Transverse colon (tissue), 4 donors: ENCODE measurements around the gene VPS13D. TPM values are rescaled to one million over a fixed set of nuclear protein-coding genes. Genes with fewer than 3 reads are reported as not detected.

Source experiments
- DNase-seq: peaks from one replicate; pipeline ENCODE4 v3.0.0-alpha.2; 2019
- H3K27ac ChIP-seq, 4 donors: fragments of 200-600 bp; sonication (generic); 2 replicates each; pipeline ENCODE4 v1.5.1; 2016 to 2018; ENCODE audit warnings: inconsistent platforms in 4 of 4
- H3K27me3 ChIP-seq: fragments of 200-600 bp; sonication (generic); 2 replicates; pipeline ENCODE4 v1.5.1; 2017; ENCODE audit warnings: inconsistent platforms
- H3K36me3 ChIP-seq, 4 donors: fragments of 200-600 bp; sonication (generic); 2 replicates each; pipeline ENCODE4 v1.5.1; 2017 to 2019; ENCODE audit warnings: inconsistent platforms in 4 of 4
- H3K4me1 ChIP-seq, 4 donors: fragments of 200-600 bp; sonication (generic); 2 replicates each; pipeline ENCODE4 v1.5.1; 2017 to 2020; ENCODE audit warnings: inconsistent platforms in 4 of 4
- H3K4me3 ChIP-seq, 4 donors: fragments of 200-600 bp; sonication (generic); 1 replicate in 1 of 4; 2 replicates in 3 of 4; pipeline versions ENCODE4 v1.5.1 to v1.6.1; 2017 to 2019; ENCODE audit warnings: inconsistent platforms in 4 of 4
- H3K9me3 ChIP-seq, 2 donors: fragments of 200-600 bp; sonication (generic); 2 replicates each; pipeline ENCODE4 v1.5.1; 2017 to 2019; ENCODE audit warnings: inconsistent platforms in 2 of 2
- EP300 ChIP-seq: sonication (generic); formaldehyde crosslinking; IDR thresholded peaks from one replicate; pipeline ENCODE4 v1.6.1; 2017; ENCODE audit warnings: antibody characterized with exemption, low read depth
- POLR2A ChIP-seq: fragments of 450-650 bp; IDR thresholded peaks from one replicate; pipeline ENCODE4 v1.6.1; 2016; ENCODE audit warnings: antibody characterized with exemption, mild to moderate bottlenecking, moderate library complexity
- POLR2AphosphoS5 ChIP-seq, 3 donors: sonication (generic); formaldehyde crosslinking; IDR thresholded peaks; one replicate each; pipeline ENCODE4 v1.6.1; 2016; ENCODE audit warnings: antibody characterized with exemption in 3 of 3
- WGBS, 2 donors: methylation state at CpG; one replicate each; pipeline ENCODE4 v1.1.5; 2018; ENCODE audit warnings: low coverage in 1 of 2; 5-methylcytosine and 5-hydroxymethylcytosine counted together
- in situ Hi-C, 4 donors: fragments of 200-750 bp; cut with MboI; loops; one replicate each; pipeline versions ENCODE4 v1.15.0 to v1.15.1; 2017; ENCODE audit warnings: low sequenced_read_pairs in 3 of 4, low pct_ligation_motif_present in 1 of 4, low pct_unique_long_range_greater_than_20kb in 1 of 4
- intact Hi-C: fragments of 100-400 bp; cut with DNase I; formaldehyde crosslinking; loops from one replicate; pipeline ENCODE4 v1.15.1; 2023; ENCODE audit warnings: low total_unique reads
- total RNA-seq, 4 donors: library from RNA; depleted of rRNA; stranded (reverse); fragments of >200 nt; gene quantifications; one replicate each; pipeline ENCODE4 v1.1.0, GENCODE V29; 2016
- TF ChIP-seq, protein P1 (sequence below), 5 experiments: fragments of 200-600 bp in 3 of 5; fragments of 450-650 bp in 2 of 5; sonication (generic) in 3 of 5; IDR thresholded peaks; 1 replicate in 2 of 5; 2 replicates in 3 of 5; pipeline ENCODE4 v1.5.1; 2016 to 2017; ENCODE audit warnings: antibody characterized with exemption in 5 of 5, inconsistent platforms in 3 of 5, mild to moderate bottlenecking in 2 of 5, moderate library complexity in 1 of 5

The VPS13D gene
- total RNA-seq, 4 donors from 2014 or later, result 101 to 136 (median 116) TPM

DNA sequence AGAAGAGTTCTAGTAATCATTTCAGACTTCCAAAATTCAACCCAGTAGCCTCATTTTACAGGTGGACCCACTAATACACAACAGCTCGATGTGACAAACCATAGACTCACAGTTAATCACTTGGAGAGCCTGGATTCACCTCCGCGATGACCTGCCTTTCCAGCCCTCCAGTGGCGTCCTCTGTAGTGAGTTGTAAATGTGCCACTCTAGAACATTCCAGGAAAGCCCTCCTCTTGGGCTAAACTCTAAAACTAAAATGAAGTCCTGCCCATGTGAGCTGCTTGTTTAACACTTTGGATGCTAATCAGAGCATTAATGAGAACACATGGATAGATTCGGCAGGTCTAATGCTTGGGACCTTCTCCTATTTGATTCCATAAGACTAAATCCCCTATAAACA, 247.5 kb downstream of the VPS13D start:
- H3K27me3 ChIP-seq, result no peaks in the 10 kb centered on the region
- WGBS, 2 donors, result 89 to 90% methylated on average over 3 to 5 of the region's 5 CpGs
- TF ChIP-seq POLR2A, result no peak
- TF ChIP-seq, protein P1, sequence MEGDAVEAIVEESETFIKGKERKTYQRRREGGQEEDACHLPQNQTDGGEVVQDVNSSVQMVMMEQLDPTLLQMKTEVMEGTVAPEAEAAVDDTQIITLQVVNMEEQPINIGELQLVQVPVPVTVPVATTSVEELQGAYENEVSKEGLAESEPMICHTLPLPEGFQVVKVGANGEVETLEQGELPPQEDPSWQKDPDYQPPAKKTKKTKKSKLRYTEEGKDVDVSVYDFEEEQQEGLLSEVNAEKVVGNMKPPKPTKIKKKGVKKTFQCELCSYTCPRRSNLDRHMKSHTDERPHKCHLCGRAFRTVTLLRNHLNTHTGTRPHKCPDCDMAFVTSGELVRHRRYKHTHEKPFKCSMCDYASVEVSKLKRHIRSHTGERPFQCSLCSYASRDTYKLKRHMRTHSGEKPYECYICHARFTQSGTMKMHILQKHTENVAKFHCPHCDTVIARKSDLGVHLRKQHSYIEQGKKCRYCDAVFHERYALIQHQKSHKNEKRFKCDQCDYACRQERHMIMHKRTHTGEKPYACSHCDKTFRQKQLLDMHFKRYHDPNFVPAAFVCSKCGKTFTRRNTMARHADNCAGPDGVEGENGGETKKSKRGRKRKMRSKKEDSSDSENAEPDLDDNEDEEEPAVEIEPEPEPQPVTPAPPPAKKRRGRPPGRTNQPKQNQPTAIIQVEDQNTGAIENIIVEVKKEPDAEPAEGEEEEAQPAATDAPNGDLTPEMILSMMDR (IDR thresholded peaks at IDR 0.05), result no peak
- TF ChIP-seq POLR2AphosphoS5 (IDR thresholded peaks at IDR 0.05), result no peak
- TF ChIP-seq EP300, result no peak
- in situ Hi-C loops, result no loop called here
- DNase-seq, result no peak
- intact Hi-C loops, result loop anchor here (10.0 kb wide), 1 partner anchor 137 kb away; the partner anchor contains the start of gene DHRS3
- H3K27ac ChIP-seq, result peak overlapping the region; percentile 85 to 90 (median 88)
- no peaks in the 10 kb centered on the region for H3K9me3 ChIP-seq
- no peak overlapping the region for H3K4me3 ChIP-seq
- H3K36me3 ChIP-seq, result no peaks in the 10 kb centered on the region
- H3K4me1 ChIP-seq, result peaks cover 76 to 90% (median 83%) of the 10 kb centered on the region in 4 donors

DNA sequence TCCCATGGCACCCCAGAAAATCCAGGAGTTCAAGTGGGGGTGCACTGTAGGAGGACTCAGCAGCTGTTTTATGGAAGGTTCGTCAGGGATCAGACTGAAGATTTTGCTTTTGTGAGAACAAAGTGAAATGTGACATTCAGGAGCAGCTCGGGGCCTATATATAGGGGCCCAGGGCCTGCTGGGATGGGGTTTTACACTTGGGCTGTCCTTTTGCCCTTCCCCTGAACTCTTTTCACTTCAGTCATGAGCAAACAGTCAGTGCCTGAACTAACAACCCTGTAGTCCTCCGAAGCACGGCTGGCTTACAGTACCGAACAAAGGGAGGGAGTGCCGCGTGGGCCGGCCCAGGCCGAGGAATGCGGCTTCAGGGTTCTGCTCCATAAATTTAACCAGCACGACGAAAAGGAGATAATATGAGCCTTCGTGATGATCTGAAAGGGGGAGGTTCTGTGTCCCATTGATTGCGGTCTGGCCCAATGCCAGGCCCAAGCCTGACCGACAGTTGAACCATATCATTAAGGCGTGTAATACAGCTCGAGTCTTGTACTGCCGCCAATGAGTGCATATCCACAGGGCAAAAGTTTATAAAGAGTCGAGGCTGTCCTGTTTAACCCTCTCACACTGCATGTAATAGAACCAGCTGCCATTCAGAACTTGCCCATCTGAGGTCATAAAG, 248.2 kb downstream of the VPS13D start:
- intact Hi-C loops, result loop anchor here (10.0 kb wide), 1 partner anchor 137 kb away; the partner anchor contains the start of gene DHRS3
- 11 to 30% methylated on average over 4 to 19 of the region's 19 CpGs for WGBS, 2 donors
- peak overlapping the region in 1 of 4 donors; percentile 3 for H3K4me3 ChIP-seq
- H3K36me3 ChIP-seq, result no peaks in the 10 kb centered on the region
- no peaks in the 10 kb centered on the region for H3K9me3 ChIP-seq
- peak; percentile 71 to 85 (median 83) for TF ChIP-seq POLR2AphosphoS5 (IDR thresholded peaks at IDR 0.05)
- TF ChIP-seq, protein P1 (IDR thresholded peaks at IDR 0.05), result no peak
- H3K27me3 ChIP-seq, result no peaks in the 10 kb centered on the region
- DNase-seq, result peak; percentile 90
- peaks cover 76 to 90% (median 80%) of the 10 kb centered on the region in 4 donors for H3K4me1 ChIP-seq
- peak overlapping the region; percentile 85 to 90 (median 88) for H3K27ac ChIP-seq
- in situ Hi-C loops, result no loop called here

DNA sequence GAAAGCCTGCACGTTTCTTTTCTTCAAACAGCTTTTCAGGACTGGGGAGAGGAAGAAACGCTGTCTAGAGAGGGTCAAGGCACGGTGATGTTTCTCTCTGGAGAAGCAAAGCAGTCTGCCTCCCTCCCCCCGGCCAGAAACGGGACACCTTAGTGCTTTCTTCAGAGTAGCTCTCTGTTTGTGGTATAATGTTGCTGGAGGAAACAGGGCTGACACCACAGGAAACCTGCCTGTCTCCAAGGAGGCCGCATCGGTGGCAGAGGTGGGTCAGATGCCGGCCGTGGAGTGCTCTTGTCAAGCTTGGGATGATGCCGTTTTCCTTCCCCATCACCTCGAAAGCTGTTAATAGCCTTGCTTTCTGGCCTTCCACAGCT, 248.8 kb downstream of the VPS13D start:
- in situ Hi-C loops (no loop called here), intact Hi-C loops (loop anchor here (10.0 kb wide), 1 partner anchor 136 kb away; the partner anchor contains the start of gene DHRS3)
- Histone ChIP-seq H3K4me3 (peak overlapping the region in 1 of 4 donors; percentile 3), H3K36me3 (no peaks in the 10 kb centered on the region), H3K27ac (peak overlapping the region; percentile 85 to 90 (median 88)), H3K9me3 (no peaks in the 10 kb centered on the region), H3K27me3 (no peaks in the 10 kb centered on the region), H3K4me1 (peaks cover 72 to 85% (median 75%) of the 10 kb centered on the region in 4 donors)
- DNase-seq, result peak; percentile 41
- WGBS, 2 donors, result 23% methylated on average over 11 of the region's 11 CpGs; no CpG with 5 or more reads in 1 of the 2 donors
- TF ChIP-seq POLR2AphosphoS5 (IDR thresholded peaks at IDR 0.05) (no peak), EP300 (no peak), POLR2A (no peak)
- TF ChIP-seq, protein P1 (IDR thresholded peaks at IDR 0.05), result no peak

DNA sequence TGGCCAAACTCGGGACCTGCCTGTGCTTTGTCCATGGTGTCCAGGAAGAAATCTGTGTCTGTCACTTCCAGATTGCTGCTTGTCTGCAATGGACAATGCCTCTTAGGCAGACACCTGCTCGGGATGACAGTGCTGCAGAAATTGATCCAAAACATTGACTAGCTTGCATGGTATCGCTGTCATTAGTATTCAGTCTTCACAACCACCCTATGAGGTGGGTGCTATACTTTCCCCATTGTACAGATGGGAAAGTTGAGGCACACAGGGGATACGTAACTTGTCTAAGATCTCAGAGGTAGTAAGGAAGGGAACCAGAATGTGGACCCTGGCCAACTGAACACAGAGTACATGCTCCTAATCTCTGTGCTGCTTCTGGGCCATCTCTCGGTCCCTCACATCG, 249.5 kb downstream of the VPS13D start:
- in situ Hi-C loops, result no loop called here
- DNase-seq, result no peak
- Histone ChIP-seq H3K4me3 (no peak overlapping the region), H3K27ac (peak overlapping the region; percentile 85 to 90 (median 88)), H3K27me3 (no peaks in the 10 kb centered on the region), H3K9me3 (no peaks in the 10 kb centered on the region), H3K36me3 (no peaks in the 10 kb centered on the region), H3K4me1 (peaks cover 65 to 78% (median 69%) of the 10 kb centered on the region in 4 donors)
- TF ChIP-seq EP300 (no peak), POLR2A (no peak), POLR2AphosphoS5 (IDR thresholded peaks at IDR 0.05) (no peak)
- TF ChIP-seq, protein P1 (IDR thresholded peaks at IDR 0.05), result no peak
- intact Hi-C loops, result loop anchor here (10.0 kb wide), 1 partner anchor 135 kb away; the partner anchor contains the start of gene DHRS3
- WGBS, 2 donors, result 81% methylated on average over 6 of the region's 6 CpGs; no CpG with 5 or more reads in 1 of the 2 donors
